ENCODE data around the gene SDK1. TPM values are rescaled to one million over a fixed set of nuclear protein-coding genes. Genes with fewer than 3 reads are reported as not detected.

Gene SDK1
- total and polyA plus RNA-seq, 2 donors: 3.2 to 7.8 TPM

DNA sequence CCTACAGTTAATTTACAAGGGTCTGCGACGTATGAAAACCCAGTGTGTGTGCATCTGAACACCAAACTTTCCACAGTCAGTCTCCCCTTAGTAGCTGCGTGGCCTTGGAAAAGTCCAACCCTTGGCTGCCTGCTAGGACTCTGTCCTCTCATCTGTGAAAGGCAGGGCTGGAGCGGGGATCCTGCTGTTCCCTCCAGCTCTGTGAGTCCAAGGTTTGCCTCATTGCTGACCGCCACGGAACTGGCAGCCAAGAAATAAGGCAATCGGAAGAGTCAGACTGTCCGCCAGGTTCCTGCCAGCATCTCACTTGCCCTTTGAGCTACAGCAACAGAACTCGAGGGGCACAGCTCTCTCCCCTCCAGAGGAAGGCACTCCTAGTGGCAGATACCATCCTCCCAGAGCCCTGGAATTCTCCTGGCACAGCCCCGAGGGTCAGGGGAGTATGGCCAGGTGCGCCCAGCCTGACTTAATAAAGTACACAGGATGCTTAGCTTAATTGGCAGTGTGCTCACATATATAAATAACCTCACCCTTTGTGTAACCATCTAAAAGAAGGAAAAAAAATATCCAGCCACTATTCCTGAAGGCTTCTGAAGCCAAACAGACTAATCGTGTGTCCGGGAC, 851.0 kb downstream of the SDK1 start:
- Histone ChIP-seq H3K4me1 (ENCODE audit: control insufficient read depth in 2 of 2, insufficient read depth in 2 of 2, low read length in 2 of 2) (no peaks in the 10 kb centered on the region), H3K9me3 (ENCODE audit: control insufficient read depth in 2 of 2, insufficient read depth in 1 of 2, low read length in 1 of 2) (no peaks in the 10 kb centered on the region)
- WGBS: 92% methylated on average over 13 of the region's 13 CpGs

DNA sequence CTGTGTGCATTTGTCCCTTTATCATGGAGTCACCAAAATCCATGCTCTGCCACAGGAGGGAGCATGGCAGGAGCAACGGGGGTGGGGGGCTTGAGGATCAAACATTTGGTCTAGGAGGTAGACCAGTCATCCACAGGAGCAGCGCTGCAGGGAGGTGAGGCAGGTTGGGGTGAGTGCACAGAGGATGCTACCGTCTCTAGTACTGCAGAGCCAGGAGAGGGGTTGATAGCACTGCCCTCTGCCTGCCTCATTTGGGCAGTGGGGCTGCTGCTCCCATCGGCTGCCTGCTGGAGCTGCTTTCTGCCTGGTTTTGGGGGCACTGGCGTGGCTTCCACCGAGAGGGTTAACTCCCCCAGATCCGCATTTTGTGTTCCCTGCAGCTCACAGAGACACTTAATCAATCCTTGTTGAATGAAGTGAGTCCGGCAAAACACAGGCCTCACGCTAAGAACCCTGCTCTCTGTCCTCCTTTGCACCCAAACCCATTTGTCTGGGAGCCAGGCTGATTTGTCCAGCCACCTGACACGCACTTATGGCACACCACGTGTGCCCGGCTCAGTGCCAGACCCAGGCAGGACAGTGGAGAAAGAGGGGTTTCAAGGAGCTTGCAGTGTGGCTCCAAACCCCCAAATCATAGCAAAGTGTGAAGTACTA, 854.0 kb downstream of the SDK1 start:
- no peak for DNase-seq (ENCODE audit: low read depth in 6 of 9, low spot score in 9 of 9)

More for the DNA sequence above, 851.0 kb downstream of the SDK1 start:
- Histone ChIP-seq H3K27me3 (ENCODE audit: control insufficient read depth in 2 of 2, insufficient read depth in 1 of 2, low read length in 1 of 2) (no peaks in the 10 kb centered on the region), H3K27ac (ENCODE audit: low read depth in 1 of 2, low read length in 1 of 2) (no peak overlapping the region), H3K36me3 (ENCODE audit: control insufficient read depth in 2 of 2, insufficient read depth in 2 of 2, low read length in 1 of 2) (no peaks in the 10 kb centered on the region), H3K4me3 (ENCODE audit: low read length in 2 of 2) (no peak overlapping the region)
- DNase-seq (ENCODE audit: low read depth in 6 of 9, low spot score in 9 of 9): no peak

DNA sequence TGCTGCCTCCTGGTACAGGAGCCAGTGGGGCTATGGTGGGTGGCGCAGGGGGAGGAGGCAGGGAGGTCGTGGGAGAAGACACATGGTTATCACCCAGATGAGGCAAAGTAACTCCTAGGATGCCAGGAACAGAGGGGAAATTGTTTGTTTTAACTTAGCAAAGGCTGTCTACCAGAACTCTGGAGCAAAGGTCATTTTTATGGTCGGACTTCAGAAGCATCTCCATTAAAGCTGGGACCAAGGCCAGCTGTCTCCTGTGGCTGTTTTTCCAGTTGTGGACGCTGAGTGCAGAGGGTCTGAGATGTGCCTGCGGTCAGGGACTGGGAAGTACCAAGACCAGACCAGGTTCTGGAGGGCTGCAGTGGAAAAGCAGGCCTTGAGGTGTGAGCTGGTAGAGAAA, 855.1 kb downstream of the SDK1 start:
- Histone ChIP-seq H3K9me3 (ENCODE audit: control insufficient read depth in 2 of 2, insufficient read depth in 1 of 2, low read length in 1 of 2) (no peaks in the 10 kb centered on the region), H3K27me3 (ENCODE audit: control insufficient read depth in 2 of 2, insufficient read depth in 1 of 2, low read length in 1 of 2) (no peaks in the 10 kb centered on the region), H3K4me3 (ENCODE audit: low read length in 2 of 2) (no peak overlapping the region), H3K4me1 (ENCODE audit: control insufficient read depth in 2 of 2, insufficient read depth in 2 of 2, low read length in 2 of 2) (no peaks in the 10 kb centered on the region), H3K36me3 (ENCODE audit: control insufficient read depth in 2 of 2, insufficient read depth in 2 of 2, low read length in 1 of 2) (no peaks in the 10 kb centered on the region), H3K27ac (ENCODE audit: low read depth in 1 of 2, low read length in 1 of 2) (no peak overlapping the region)
- DNase-seq (ENCODE audit: low read depth in 6 of 9, low spot score in 9 of 9): no peak
- 90% methylated on average over 5 of the region's 5 CpGs for WGBS

More for the DNA sequence above, 854.0 kb downstream of the SDK1 start:
- WGBS: 89% methylated on average over 12 of the region's 12 CpGs
- H3K4me3 ChIP-seq (ENCODE audit: low read length in 2 of 2): no peak overlapping the region
- H3K27ac ChIP-seq (ENCODE audit: low read depth in 1 of 2, low read length in 1 of 2): no peak overlapping the region
- no peaks in the 10 kb centered on the region for H3K27me3 ChIP-seq (ENCODE audit: control insufficient read depth in 2 of 2, insufficient read depth in 1 of 2, low read length in 1 of 2)
- no peaks in the 10 kb centered on the region for H3K9me3 ChIP-seq (ENCODE audit: control insufficient read depth in 2 of 2, insufficient read depth in 1 of 2, low read length in 1 of 2)
- no peaks in the 10 kb centered on the region for H3K36me3 ChIP-seq (ENCODE audit: control insufficient read depth in 2 of 2, insufficient read depth in 2 of 2, low read length in 1 of 2)
- H3K4me1 ChIP-seq (ENCODE audit: control insufficient read depth in 2 of 2, insufficient read depth in 2 of 2, low read length in 2 of 2): no peaks in the 10 kb centered on the region

DNA sequence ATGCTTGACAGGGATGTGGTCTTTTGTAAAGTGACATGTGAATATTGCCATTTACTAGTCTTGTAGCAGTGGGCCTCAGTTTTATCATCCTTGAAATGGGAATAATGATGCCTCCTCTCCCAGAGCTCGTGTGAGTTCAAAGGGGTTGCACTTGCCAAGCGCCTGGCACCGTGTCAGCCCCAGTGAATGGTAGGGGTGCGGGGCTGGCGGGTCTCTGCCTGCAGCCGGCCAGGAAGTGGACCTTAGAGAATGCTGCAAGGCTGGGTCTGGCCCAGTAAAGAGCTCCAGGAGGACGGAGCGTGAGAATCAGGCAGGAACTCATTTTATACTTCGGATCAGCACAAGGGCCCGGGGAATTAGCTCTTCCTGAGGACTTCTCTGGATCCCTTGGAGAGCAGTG, 856.6 kb downstream of the SDK1 start:
- H3K9me3 ChIP-seq (ENCODE audit: control insufficient read depth in 2 of 2, insufficient read depth in 1 of 2, low read length in 1 of 2): no peaks in the 10 kb centered on the region
- H3K36me3 ChIP-seq (ENCODE audit: control insufficient read depth in 2 of 2, insufficient read depth in 2 of 2, low read length in 1 of 2): no peaks in the 10 kb centered on the region
- H3K4me3 ChIP-seq (ENCODE audit: low read length in 2 of 2): no peak overlapping the region
- H3K4me1 ChIP-seq (ENCODE audit: control insufficient read depth in 2 of 2, insufficient read depth in 2 of 2, low read length in 2 of 2): no peaks in the 10 kb centered on the region
- H3K27ac ChIP-seq (ENCODE audit: low read depth in 1 of 2, low read length in 1 of 2): no peak overlapping the region
- no peaks in the 10 kb centered on the region for H3K27me3 ChIP-seq (ENCODE audit: control insufficient read depth in 2 of 2, insufficient read depth in 1 of 2, low read length in 1 of 2)
- no peak for DNase-seq (ENCODE audit: low read depth in 6 of 9, low spot score in 9 of 9)
- WGBS: 91% methylated on average over 10 of the region's 10 CpGs

GRCh38 chr7:4158441-4159153, 857.5 kb downstream of the SDK1 start:
- no peak overlapping the region for H3K4me3 ChIP-seq (ENCODE audit: low read length in 2 of 2)
- no peaks in the 10 kb centered on the region for H3K36me3 ChIP-seq (ENCODE audit: control insufficient read depth in 2 of 2, insufficient read depth in 2 of 2, low read length in 1 of 2)
- no peak for DNase-seq (ENCODE audit: low read depth in 6 of 9, low spot score in 9 of 9)
- H3K4me1 ChIP-seq (ENCODE audit: control insufficient read depth in 2 of 2, insufficient read depth in 2 of 2, low read length in 2 of 2): no peaks in the 10 kb centered on the region
- H3K9me3 ChIP-seq (ENCODE audit: control insufficient read depth in 2 of 2, insufficient read depth in 1 of 2, low read length in 1 of 2): no peaks in the 10 kb centered on the region
- no peaks in the 10 kb centered on the region for H3K27me3 ChIP-seq (ENCODE audit: control insufficient read depth in 2 of 2, insufficient read depth in 1 of 2, low read length in 1 of 2)
- 97% methylated on average over 27 of the region's 27 CpGs for WGBS
- no peak overlapping the region for H3K27ac ChIP-seq (ENCODE audit: low read depth in 1 of 2, low read length in 1 of 2)

GRCh38 chr7:4159154-4159501, 858.1 kb downstream of the SDK1 start:
- no peaks in the 10 kb centered on the region for H3K9me3 ChIP-seq (ENCODE audit: control insufficient read depth in 2 of 2, insufficient read depth in 1 of 2, low read length in 1 of 2)
- WGBS: 95% methylated on average over 5 of the region's 5 CpGs
- no peaks in the 10 kb centered on the region for H3K4me1 ChIP-seq (ENCODE audit: control insufficient read depth in 2 of 2, insufficient read depth in 2 of 2, low read length in 2 of 2)
- H3K27me3 ChIP-seq (ENCODE audit: control insufficient read depth in 2 of 2, insufficient read depth in 1 of 2, low read length in 1 of 2): no peaks in the 10 kb centered on the region
- no peak overlapping the region for H3K4me3 ChIP-seq (ENCODE audit: low read length in 2 of 2)
- H3K36me3 ChIP-seq (ENCODE audit: control insufficient read depth in 2 of 2, insufficient read depth in 2 of 2, low read length in 1 of 2): no peaks in the 10 kb centered on the region
- DNase-seq (ENCODE audit: low read depth in 6 of 9, low spot score in 9 of 9): no peak
- H3K27ac ChIP-seq (ENCODE audit: low read depth in 1 of 2, low read length in 1 of 2): no peak overlapping the region

GRCh38 chr7:4159761-4160554, 858.9 kb downstream of the SDK1 start:
- H3K4me3 ChIP-seq (ENCODE audit: low read length in 2 of 2): no peak overlapping the region
- H3K4me1 ChIP-seq (ENCODE audit: control insufficient read depth in 2 of 2, insufficient read depth in 2 of 2, low read length in 2 of 2): no peaks in the 10 kb centered on the region
- WGBS: 92% methylated on average over 6 of the region's 6 CpGs
- no peaks in the 10 kb centered on the region for H3K36me3 ChIP-seq (ENCODE audit: control insufficient read depth in 2 of 2, insufficient read depth in 2 of 2, low read length in 1 of 2)
- no peak overlapping the region for H3K27ac ChIP-seq (ENCODE audit: low read depth in 1 of 2, low read length in 1 of 2)
- no peak for DNase-seq (ENCODE audit: low read depth in 6 of 9, low spot score in 9 of 9)
- H3K9me3 ChIP-seq (ENCODE audit: control insufficient read depth in 2 of 2, insufficient read depth in 1 of 2, low read length in 1 of 2): no peaks in the 10 kb centered on the region
- H3K27me3 ChIP-seq (ENCODE audit: control insufficient read depth in 2 of 2, insufficient read depth in 1 of 2, low read length in 1 of 2): no peaks in the 10 kb centered on the region

DNA sequence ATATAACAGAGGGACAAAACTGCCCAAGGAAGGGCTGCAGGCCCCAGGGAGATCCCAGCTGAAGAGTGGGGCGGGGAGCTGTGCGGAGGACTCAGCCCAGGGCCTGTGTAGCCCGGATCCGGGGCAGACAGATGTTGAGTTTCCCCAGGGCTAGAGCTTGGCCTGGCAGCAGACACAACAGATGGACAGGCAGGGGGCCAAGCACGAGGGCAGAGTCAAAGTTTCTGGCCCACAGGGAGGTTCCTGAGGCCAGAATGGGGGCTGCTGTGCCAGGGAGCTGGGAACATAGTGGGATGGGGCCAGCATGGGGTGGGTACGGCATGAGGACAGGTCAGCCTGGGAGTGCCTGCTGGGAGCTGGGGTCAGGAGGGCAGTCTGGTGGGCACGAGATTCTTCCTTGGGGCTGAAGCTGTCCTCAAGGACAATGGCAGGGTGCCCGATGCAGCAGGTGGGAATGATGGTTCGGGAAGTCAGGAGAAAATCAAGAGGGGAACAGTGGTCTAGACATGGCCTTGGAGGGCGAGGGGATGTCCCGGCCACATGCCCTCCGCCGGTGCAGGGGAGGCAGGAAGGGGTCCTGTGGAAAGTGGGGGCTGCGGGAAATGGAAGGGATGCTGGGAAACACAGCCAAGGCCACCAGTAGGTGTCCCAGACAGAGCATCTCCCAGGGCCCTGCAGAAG, 862.0 kb downstream of the SDK1 start:
- H3K36me3 ChIP-seq (ENCODE audit: control insufficient read depth in 2 of 2, insufficient read depth in 2 of 2, low read length in 1 of 2): no peaks in the 10 kb centered on the region
- H3K4me1 ChIP-seq (ENCODE audit: control insufficient read depth in 2 of 2, insufficient read depth in 2 of 2, low read length in 2 of 2): no peaks in the 10 kb centered on the region
- H3K27me3 ChIP-seq (ENCODE audit: control insufficient read depth in 2 of 2, insufficient read depth in 1 of 2, low read length in 1 of 2): no peaks in the 10 kb centered on the region
- H3K4me3 ChIP-seq (ENCODE audit: low read length in 2 of 2): no peak overlapping the region
- no peaks in the 10 kb centered on the region for H3K9me3 ChIP-seq (ENCODE audit: control insufficient read depth in 2 of 2, insufficient read depth in 1 of 2, low read length in 1 of 2)
- DNase-seq (ENCODE audit: low read depth in 6 of 9, low spot score in 9 of 9): no peak
- no peak overlapping the region for H3K27ac ChIP-seq (ENCODE audit: low read depth in 1 of 2, low read length in 1 of 2)
- WGBS: 94% methylated on average over 14 of the region's 14 CpGs

Data from thymus (tissue), 11 donors.